Testis (tissue), 3 donors: ENCODE measurements around the gene GPC6. TPM values are rescaled to one million over a fixed set of nuclear protein-coding genes. Genes with fewer than 3 reads are reported as not detected.

Experiments used
- DNase-seq: peaks from one replicate; pipeline ENCODE4 v3.0.0-alpha.2; 2019
- H3K27ac ChIP-seq, 2 donors: fragments of 200-600 bp; sonication (generic); one replicate each; pipeline ENCODE4 v1.5.1; 2019
- H3K27me3 ChIP-seq: fragments of 200-600 bp; sonication (generic); one replicate; pipeline ENCODE4 v1.5.1; 2019
- H3K36me3 ChIP-seq: fragments of 200-600 bp; sonication (generic); one replicate; pipeline ENCODE4 v1.5.1; 2017; ENCODE audit warnings: low read depth; ENCODE audit errors: missing control alignments
- H3K4me1 ChIP-seq: fragments of 200-600 bp; sonication (generic); one replicate; pipeline ENCODE4 v1.5.1; 2019
- H3K4me3 ChIP-seq, 2 donors: fragments of 200-600 bp; sonication (generic); one replicate each; pipeline ENCODE4 v1.5.1; 2017 to 2019
- H3K9me3 ChIP-seq: fragments of 200-600 bp; sonication (generic); one replicate; pipeline ENCODE4 v1.5.1; 2017
- POLR2A ChIP-seq: fragments of 450-650 bp; IDR thresholded peaks from one replicate; pipeline ENCODE4 v1.6.1; 2017; ENCODE audit warnings: antibody characterized with exemption, mild to moderate bottlenecking, moderate library complexity
- WGBS, 2 donors: methylation state at CpG; one replicate each; pipeline ENCODE4 v1.1.5; 2018; 5-methylcytosine and 5-hydroxymethylcytosine counted together
- intact Hi-C: fragments of 100-400 bp; cut with DNase I; formaldehyde crosslinking; loops from one replicate; pipeline ENCODE4 v1.15.1; 2023; ENCODE audit warnings: low total_unique reads
- polyA plus RNA-seq: library from polyadenylated mRNA; stranded (reverse); fragments of 350-450 nt; fragmentation: Illumina TruSeq; extraction: RNeasy Lipid Tissue Mini Kit (QIAGEN cat#74804); gene quantifications from one replicate; pipeline ENCODE4 v1.2.3, GENCODE V29; 2014; ENCODE audit warnings: low read depth, low replicate concordance; ENCODE audit not compliant: insufficient read depth
- total RNA-seq, 2 donors: library from RNA; depleted of rRNA; stranded (reverse); fragments of >200 nt; gene quantifications; one replicate each; pipeline ENCODE4 v1.2.3, GENCODE V29; 2016
- TF ChIP-seq, protein P1 (sequence below), 3 experiments: fragments of 450-650 bp in 2 of 3; fragments of 200-600 bp in 1 of 3; sonication (generic) in 1 of 3; IDR thresholded peaks; one replicate each; pipeline ENCODE4 v1.5.1; 2016 to 2019; ENCODE audit warnings: antibody characterized with exemption in 3 of 3, mild to moderate bottlenecking in 2 of 3, moderate library complexity in 1 of 3

GPC6 gene
- total and polyA plus RNA-seq, 3 donors from 2014 or later, result 2.2 to 6.9 (median 4.3) TPM

DNA sequence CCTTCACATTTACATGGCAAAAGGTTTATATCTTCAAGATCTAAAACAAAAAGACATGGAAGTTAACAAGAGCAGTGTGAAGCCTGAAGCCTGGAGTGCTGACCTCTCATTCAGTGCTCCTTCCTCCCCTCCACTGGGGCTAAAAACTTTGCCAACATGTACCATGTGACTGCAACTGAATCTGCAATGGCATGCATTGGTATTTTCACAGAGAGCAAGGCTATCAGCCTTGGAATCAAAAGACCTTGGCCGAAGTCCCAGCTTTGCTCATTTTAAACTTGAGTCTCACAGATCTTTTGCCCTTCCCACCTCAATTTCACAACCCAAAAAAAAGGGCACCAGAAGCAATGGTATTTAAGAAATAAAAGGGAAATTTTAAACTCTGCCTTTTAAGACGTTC is 927.8 kb downstream of the GPC6 start:
- no peaks in the 10 kb centered on the region for H3K4me1 ChIP-seq
- H3K36me3 ChIP-seq, result no peaks in the 10 kb centered on the region
- intact Hi-C loops, result no loop called here
- no peaks in the 10 kb centered on the region for H3K9me3 ChIP-seq
- no peaks in the 10 kb centered on the region for H3K27me3 ChIP-seq
- no peak overlapping the region for H3K4me3 ChIP-seq
- 62 to 65% methylated on average over 2 of the region's 2 CpGs for WGBS, 2 donors
- TF ChIP-seq, protein P1, sequence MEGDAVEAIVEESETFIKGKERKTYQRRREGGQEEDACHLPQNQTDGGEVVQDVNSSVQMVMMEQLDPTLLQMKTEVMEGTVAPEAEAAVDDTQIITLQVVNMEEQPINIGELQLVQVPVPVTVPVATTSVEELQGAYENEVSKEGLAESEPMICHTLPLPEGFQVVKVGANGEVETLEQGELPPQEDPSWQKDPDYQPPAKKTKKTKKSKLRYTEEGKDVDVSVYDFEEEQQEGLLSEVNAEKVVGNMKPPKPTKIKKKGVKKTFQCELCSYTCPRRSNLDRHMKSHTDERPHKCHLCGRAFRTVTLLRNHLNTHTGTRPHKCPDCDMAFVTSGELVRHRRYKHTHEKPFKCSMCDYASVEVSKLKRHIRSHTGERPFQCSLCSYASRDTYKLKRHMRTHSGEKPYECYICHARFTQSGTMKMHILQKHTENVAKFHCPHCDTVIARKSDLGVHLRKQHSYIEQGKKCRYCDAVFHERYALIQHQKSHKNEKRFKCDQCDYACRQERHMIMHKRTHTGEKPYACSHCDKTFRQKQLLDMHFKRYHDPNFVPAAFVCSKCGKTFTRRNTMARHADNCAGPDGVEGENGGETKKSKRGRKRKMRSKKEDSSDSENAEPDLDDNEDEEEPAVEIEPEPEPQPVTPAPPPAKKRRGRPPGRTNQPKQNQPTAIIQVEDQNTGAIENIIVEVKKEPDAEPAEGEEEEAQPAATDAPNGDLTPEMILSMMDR (IDR thresholded peaks at IDR 0.05), result no peak
- no peak for TF ChIP-seq POLR2A
- DNase-seq, result peak; percentile 28
- H3K27ac ChIP-seq, result no peak overlapping the region

DNA sequence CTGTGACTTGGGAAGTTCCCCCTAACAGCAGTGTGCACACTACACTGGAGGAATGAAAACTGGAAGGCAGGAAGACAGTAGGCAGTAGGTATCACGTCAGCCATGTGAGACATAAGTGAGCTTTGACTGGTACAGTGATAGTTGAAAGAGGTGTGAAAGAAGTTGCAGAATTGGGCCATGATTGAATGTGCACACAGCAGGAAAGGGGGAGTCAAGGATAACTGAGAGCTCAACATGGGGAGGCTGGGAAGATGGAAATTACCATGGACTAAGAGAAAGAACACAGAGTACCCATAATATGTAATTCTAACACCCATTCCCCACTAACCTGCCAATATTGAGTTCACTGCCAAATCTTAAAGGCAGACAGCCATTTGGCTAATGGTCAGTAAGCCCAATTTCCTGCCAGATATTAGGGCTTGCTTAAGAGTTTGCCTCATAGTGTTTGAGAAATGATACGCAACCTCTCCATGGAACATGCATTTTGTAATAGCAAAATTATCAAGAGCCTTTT is 931.2 kb downstream of the GPC6 start:
- 45 to 62% methylated on average over 2 of the region's 2 CpGs for WGBS, 2 donors

DNA sequence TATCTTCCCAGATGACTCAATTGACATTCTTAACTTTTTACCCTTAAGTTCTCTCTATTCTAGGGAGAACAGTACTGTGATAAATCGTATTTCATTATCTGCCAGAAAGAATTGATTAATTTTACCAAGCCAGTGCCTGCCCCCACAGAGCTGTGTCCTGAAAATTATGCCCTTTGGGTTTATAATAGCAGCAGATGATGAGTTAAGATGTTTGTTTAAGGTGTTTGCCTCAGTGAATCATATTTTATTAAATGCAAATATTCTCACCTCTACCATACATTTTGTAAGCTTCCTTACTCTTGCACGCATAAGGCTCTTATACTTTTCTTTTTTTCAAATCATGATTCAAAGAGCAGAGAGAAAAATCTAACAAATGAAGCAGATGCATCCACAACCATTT is 934.3 kb downstream of the GPC6 start:
- intact Hi-C loops, result no loop called here
- WGBS, 2 donors, result 77 to 88% methylated on average over 2 of the region's 2 CpGs
- DNase-seq, result no peak
- Histone ChIP-seq H3K27ac (no peak overlapping the region), H3K36me3 (no peaks in the 10 kb centered on the region), H3K4me1 (no peaks in the 10 kb centered on the region), H3K4me3 (no peak overlapping the region), H3K9me3 (no peaks in the 10 kb centered on the region), H3K27me3 (no peaks in the 10 kb centered on the region)
- TF ChIP-seq, protein P1 (IDR thresholded peaks at IDR 0.05), result no peak
- TF ChIP-seq POLR2A, result no peak

More for the DNA sequence above, 931.2 kb downstream of the GPC6 start:
- Histone ChIP-seq H3K27ac (no peak overlapping the region), H3K4me3 (no peak overlapping the region), H3K9me3 (no peaks in the 10 kb centered on the region), H3K27me3 (no peaks in the 10 kb centered on the region), H3K4me1 (no peaks in the 10 kb centered on the region), H3K36me3 (no peaks in the 10 kb centered on the region)
- TF ChIP-seq, protein P1 (IDR thresholded peaks at IDR 0.05), result no peak
- no peak for TF ChIP-seq POLR2A
- intact Hi-C loops, result no loop called here
- peak; percentile 18 for DNase-seq

DNA sequence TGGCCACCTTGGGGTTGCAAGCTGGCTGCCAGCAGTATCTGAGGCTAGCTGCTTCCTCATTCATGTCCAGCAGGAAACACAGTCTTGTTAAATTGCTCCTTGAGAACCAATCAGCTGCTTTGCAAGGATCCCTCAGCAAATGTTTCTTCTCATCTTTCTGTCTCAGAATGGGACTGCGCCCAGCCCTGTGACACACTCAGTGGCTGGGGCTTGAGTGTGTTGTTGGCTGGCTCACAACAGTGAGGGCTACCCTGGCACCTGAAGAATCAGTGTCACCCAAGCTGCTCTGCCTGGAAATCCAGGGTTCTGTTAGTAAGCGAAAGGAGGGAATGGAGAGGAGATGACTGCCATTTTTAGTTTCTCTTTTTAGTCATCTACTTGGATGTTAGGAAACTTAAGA is 935.7 kb downstream of the GPC6 start:
- no peaks in the 10 kb centered on the region for H3K36me3 ChIP-seq
- no peak overlapping the region for H3K4me3 ChIP-seq
- H3K27me3 ChIP-seq, result no peaks in the 10 kb centered on the region
- no peaks in the 10 kb centered on the region for H3K4me1 ChIP-seq
- no peak for DNase-seq
- intact Hi-C loops, result no loop called here
- TF ChIP-seq POLR2A, result no peak
- TF ChIP-seq, protein P1 (IDR thresholded peaks at IDR 0.05), result no peak
- H3K27ac ChIP-seq, result no peak overlapping the region
- H3K9me3 ChIP-seq, result no peaks in the 10 kb centered on the region
- WGBS, 2 donors, result 92% methylated on average over 2 of the region's 2 CpGs

DNA sequence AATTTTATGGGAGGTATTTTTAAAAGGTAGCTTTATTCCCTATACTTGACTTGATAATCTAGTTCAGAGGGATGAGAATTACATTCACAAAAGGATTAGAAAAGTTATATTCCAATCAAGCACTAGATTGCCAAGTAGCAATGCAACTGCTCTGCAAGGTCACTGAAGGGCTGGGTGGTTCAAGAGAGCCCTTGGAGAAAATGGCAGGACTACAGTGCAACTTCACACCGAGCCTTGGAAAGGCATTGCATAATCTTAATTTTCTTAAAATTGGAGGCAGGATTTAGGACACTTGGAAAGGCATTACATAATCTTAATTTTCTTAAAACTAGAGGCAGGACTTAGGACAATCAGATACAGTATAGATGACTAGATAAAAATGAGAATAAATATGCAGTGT is 936.9 kb downstream of the GPC6 start:
- TF ChIP-seq, protein P1 (IDR thresholded peaks at IDR 0.05), result no peak
- no peak for TF ChIP-seq POLR2A
- no peak overlapping the region for H3K4me3 ChIP-seq
- no peaks in the 10 kb centered on the region for H3K36me3 ChIP-seq
- no peak for DNase-seq
- WGBS, 2 donors, result 91 to 96% methylated on average over 1 of the region's 1 CpG
- H3K27ac ChIP-seq, result no peak overlapping the region
- intact Hi-C loops, result no loop called here
- no peaks in the 10 kb centered on the region for H3K9me3 ChIP-seq
- no peaks in the 10 kb centered on the region for H3K27me3 ChIP-seq
- no peaks in the 10 kb centered on the region for H3K4me1 ChIP-seq
